ENCODE data around the gene FNDC11.
"Not testable (repeated sequence)": the region's sequence is repeated elsewhere in the genome, so short reads cannot be mapped to it uniquely, and the experiment has no call there.

Gene FNDC11

DNA sequence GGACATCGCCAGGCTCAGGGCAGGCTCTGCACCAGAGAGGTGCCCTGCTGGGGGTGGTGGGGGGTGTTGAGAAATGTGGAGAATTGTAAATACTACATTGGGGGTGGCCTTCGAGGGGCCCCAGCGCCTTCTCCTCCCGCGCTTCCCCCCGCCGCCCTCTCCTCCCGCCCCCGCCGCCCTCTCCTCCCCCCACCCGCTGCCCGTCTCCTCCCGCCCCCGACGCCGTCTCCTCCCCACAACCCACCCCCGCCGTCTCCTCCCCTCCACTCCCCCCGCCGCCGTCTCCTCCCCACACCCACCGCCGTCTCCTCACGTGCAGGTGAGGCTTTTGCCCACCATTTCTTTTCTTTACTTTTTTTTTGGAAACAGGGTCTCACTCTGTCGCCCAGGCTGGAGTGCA lies 4.9 kb upstream of the FNDC11 start:
- in situ Hi-C loops (cut with MboI; ENCODE audit: low pct_unique_long_range_greater_than_20kb, low sequenced_read_pairs), result no loop called here
- no peak for DNase-seq

DNA sequence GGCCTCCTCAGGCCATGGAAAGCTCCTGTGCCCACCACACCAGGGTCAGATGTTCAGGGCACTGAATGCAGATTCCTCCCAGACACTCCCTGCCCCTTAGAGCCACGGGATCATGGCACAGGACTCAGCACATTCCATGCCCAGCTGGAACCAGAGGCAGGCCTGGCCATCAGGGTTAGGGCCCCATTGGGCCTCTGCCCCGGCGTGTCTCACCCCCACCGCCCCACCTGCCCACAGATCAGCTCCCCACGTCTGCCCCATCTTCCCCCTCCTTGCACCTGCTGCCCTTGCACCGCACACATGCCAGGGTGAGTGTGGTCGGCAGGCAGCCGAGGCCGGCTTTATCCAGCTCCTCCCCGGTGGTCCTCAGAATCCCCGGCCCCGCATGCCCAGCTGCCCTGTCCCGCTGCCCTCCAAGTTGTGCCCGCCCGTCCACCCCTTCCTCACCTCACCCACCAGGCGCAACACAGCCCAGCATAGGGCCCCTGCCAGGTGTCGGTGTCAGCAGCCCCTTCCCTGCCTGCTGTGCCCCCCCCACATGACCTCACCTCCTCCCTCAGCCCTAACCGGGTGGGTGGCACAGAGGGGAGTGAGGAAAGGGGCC lies 4.2 kb upstream of the FNDC11 start:
- no peak for DNase-seq
- in situ Hi-C loops (cut with MboI; ENCODE audit: low pct_unique_long_range_greater_than_20kb, low sequenced_read_pairs), result no loop called here

DNA sequence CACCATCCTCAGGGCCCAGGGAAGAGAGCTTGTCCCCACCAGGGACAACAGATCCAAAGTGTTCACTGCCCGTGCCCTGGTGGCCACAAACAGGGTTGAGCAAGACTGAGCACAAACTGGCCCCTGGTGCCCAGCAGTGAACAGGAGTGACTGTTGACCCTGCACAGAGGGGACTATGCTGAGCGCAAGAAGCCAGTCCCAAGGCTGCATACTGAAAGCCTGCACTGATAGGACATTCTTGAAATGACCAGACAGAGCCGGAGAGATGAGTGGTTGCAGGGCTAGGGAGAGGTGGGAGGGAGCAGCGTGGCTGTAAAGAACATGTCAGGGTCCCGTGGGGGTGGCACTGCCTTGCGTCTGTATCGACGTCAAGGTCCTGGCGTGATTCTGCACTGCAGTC lies 2.9 kb upstream of the FNDC11 start:
- in situ Hi-C loops (cut with MboI; ENCODE audit: low pct_unique_long_range_greater_than_20kb, low sequenced_read_pairs), result no loop called here

DNA sequence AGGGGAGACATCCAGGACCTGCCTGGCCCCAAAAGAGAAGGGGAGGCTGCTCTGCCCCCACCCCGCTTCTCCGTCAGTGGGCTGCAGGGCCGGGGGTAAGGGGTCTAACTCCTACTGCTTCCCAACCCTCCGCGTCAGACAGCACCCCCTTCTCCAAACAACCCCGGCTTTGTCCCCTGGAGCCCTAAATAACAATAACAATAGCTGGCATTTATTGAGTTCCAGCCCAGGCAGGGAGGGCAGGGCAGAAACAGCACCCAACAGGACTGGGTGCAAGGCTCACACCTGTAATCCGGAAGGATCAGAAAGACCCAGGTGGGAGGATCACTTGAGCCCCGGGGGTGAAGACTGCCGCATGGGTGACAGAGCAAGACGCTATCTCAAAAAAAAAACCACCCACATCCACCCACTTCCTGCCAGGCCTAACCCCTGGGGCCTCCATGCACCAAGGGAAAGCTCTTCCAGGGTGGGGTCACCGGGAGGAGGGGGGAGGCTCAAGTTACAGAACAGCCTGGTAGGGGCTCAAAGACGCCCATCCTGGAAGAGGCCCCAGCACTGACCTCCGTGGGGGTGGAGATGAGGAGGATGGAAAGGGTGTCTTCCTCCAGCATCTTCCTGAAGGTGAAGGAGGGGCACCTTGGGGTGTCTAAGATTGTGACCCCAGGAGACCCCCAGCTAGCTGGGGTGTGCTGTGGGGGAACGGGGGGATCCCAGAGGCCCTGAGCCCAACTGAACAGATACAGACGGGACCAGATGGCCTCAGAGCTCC lies 1.3 kb upstream of the FNDC11 start:
- in situ Hi-C loops (cut with MboI; ENCODE audit: low pct_unique_long_range_greater_than_20kb, low sequenced_read_pairs), result no loop called here
- peak; percentile 65 for DNase-seq

More for the DNA sequence above, 2.9 kb upstream of the FNDC11 start:
- DNase-seq, result no peak

DNA sequence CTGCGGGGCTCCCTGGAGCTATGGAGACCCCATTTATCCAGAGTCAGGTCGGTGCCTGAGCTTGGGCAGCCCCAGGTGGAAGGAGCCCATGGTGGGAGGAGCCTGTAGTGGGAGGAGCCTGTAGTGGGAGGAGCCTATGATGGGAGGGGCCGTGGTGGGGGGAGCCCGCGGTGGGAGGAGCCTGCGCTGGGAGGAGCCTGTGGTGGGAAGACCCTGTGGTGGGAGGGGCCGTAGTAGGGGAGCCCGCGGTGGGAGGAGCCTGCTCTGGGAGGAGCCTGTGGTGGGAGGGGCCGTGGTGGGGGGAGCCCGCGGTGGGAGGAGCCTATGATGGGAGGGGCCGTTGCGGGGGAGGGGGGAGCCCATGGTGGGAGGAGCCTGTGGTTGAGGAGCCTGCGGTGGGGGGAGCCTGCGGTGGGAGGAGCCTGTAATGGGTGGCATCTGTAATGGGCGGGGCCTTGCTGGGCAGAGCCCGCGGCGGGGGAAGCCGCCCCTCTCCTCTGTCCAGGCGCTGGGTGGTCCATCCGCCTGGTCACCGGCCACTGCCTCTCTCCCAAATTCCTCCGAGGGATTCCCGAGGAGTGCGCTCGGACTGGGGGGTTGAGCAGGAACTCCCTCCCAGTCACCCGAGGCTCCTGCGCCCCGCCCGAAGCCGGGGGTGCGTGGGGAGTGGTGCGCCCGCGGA lies 567 bp upstream of the FNDC11 start:
- in situ Hi-C loops (cut with MboI; ENCODE audit: low pct_unique_long_range_greater_than_20kb, low sequenced_read_pairs), result no loop called here
- DNase-seq, result peak; percentile 70

DNA sequence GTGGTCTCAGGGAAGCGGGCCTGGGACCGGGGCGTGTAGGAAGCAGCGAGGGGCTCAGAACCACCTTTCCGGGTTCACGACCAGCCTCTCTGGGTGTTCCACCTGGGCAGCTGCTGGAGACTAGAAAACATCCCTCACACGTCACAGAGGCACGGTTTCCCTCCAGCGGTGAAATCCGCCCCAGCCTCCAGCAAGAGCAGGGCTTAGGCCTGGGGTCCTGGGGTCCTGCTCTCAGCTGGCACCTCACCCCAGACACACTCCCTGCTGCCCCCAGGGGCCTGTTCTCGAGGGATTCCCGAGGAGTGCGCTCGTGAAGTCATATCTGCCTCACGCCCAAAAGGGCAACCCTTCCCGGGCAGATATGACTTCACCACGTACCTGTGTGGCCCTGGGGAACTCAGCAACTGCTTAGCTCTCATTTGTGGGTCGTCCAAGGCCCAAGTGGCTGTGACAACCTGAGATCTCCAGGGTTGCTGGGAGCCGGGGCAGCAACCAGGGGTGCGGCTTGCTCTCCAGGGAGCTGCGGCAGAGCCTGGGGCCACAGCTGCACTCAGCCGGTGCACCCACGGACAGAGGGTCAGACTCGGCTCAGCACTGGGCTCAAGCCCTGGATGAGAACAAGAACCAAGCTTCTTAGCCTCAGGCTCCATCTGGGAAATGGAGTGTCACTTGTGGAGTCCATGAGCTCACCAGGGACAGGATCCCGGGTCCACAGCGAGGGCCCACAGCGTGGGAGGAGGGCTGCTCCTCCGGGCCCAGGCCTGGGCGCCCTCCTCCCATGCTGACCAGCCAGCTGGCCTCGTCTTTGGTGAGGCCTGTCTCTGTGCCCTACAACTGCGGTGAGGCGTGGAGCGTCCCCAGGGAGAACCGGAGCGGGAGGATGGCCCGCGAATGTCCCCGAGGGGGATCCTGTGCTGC lies 661 bp downstream of the FNDC11 start:
- DNase-seq, result no peak
- in situ Hi-C loops (cut with MboI; ENCODE audit: low pct_unique_long_range_greater_than_20kb, low sequenced_read_pairs), result no loop called here

DNA sequence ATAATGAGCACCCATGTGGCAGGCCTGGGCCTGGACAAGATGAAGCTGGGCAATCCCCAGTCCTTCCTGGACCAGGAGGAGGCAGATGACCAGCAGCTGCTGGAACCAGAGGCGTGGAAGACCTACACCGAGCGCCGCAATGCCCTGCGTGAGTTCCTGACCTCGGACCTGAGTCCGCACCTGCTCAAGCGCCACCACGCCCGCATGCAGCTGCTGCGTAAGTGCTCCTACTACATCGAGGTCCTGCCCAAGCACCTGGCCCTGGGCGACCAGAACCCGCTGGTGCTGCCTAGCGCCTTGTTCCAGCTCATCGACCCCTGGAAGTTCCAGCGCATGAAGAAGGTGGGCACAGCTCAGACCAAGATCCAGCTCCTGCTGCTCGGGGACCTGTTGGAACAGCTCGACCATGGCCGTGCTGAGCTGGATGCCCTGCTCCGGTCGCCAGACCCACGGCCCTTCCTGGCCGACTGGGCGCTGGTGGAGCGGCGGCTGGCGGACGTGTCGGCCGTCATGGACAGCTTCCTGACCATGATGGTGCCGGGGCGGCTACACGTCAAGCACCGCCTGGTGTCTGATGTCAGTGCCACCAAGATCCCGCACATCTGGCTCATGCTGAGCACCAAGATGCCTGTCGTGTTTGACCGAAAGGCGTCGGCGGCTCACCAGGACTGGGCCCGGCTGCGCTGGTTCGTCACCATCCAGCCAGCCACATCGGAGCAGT lies 1.9 kb downstream of the FNDC11 start:
- no peak for DNase-seq
- in situ Hi-C loops (cut with MboI; ENCODE audit: low pct_unique_long_range_greater_than_20kb, low sequenced_read_pairs), result no loop called here

DNA sequence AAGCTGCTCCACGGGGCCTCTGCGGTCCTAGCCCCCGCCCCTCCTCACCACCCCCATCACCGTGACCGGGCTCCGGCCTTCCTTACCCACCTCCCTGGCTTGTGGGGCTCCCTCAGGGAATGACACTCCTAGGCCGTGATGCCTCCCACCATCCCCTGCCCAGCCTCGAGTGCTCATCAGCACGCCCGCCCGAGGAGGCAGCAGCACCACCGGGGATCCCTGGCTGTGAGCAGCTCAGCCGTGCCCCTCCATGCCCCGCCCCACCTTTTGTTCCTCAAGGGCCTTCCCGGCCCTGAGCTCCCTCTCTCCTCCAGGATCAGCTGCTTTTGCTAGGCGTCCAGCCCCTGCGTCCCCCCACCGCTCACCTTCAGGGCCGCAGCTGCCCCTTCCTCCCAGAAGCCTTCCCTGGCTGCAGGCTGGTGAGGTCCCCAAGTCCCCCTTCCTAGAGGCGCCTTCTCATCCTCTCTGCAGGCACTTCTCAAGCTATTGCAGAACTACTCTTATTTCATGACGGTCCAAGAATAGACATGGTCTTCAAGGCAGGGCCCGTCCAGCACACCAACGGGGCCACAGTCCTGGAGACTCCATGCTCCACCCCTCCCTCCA lies 3.0 kb downstream of the FNDC11 start:
- in situ Hi-C loops (cut with MboI; ENCODE audit: low pct_unique_long_range_greater_than_20kb, low sequenced_read_pairs), result no loop called here
- DNase-seq, result no peak

DNA sequence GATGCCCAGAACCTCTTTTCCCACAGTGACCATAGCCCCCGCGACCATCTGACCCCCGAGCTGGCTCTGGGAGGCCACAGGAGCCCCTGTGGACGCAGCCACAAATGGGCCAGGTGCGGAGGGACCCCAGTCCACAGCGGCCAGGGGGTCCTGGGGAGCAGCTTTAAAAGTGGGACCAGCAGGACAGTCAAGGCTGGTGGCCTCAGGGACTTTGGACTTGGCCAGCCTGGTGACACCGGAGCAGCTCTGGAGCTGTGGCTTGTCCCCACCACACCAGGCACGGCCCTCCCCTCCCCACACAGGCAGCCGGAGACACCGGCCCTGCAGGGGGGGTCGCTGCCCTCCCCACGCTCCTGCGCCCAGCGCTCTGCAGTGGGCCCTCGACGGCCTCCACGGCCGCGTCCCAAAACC lies 3.5 kb downstream of the FNDC11 start:
- DNase-seq, result no peak
- in situ Hi-C loops (cut with MboI; ENCODE audit: low pct_unique_long_range_greater_than_20kb, low sequenced_read_pairs), result no loop called here

DNA sequence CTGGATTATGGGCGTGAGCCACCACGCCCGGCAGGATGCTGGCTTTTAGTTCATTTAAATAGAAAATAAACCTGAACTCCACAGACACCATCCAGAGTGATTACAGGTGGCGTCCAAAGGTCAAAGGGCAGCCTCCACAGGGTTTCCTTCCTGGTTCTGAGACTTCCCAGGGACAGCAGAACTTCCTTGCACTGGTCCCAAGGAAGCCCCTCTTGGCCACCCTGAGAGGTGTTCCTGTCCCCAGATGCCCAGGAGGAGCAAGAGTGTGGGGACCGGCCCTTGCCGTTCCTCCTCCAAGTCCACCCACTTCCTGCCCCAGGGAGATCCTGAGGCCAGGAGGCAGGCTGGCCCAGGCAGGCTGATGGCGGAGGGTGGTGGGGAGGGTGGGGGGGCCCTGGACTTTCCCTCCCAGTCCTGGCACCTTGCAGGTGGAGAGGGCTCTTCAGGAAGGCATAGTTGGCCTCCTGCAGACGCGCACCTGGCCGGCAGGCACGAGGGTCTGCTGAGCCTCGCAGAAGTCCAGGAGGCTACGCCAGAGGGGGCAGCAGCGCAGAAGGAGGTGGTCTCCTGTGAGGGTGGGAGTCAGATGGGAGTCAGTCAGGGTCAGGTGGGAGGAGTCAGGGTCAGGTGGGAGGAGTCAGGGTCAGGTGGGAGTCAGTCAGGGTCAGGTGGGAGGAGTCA lies 5.0 kb downstream of the FNDC11 start:
- in situ Hi-C loops (cut with MboI; ENCODE audit: low pct_unique_long_range_greater_than_20kb, low sequenced_read_pairs), result no loop called here
- DNase-seq, result no peak

DNA sequence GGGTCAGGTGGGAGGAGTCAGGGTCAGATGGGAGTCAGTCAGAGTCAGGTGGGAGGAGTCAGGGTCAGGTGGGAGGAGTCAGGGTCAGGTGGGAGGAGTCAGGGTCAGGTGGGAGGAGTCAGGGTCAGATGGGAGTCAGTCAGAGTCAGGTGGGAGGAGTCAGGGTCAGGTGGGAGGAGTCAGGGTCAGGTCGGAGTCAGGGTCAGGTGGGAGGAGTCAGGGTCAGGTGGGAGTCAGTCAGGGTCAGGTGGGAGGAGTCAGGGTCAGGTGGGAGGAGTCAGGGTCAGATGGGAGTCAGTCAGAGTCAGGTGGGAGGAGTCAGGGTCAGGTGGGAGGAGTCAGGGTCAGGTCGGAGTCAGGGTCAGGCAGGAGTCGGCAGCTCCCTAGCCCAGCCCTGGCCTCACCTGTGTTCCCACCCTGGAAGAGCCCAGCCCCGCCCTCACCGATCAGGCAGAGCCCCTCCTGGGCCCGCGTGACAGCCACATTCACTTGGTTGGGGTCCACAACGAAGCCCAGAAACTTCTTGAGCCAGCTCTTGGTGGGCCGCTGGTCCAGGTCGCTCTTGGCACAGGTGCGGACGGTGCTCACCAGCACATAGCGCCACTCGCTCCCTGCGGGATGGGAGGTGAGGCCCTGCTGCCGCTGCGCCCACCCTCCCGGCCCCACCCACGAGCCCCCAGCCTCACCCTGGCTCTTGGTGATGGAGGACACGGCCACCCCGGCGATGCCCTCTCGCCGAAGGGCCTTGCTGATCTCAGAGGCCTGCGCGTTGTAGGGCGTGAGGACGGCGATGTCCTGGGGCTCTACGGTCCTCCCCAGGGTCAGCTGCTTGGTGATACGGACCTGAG lies 5.8 kb downstream of the FNDC11 start:
- in situ Hi-C loops (cut with MboI; ENCODE audit: low pct_unique_long_range_greater_than_20kb, low sequenced_read_pairs); DNase-seq: not testable (repeated sequence)

DNA sequence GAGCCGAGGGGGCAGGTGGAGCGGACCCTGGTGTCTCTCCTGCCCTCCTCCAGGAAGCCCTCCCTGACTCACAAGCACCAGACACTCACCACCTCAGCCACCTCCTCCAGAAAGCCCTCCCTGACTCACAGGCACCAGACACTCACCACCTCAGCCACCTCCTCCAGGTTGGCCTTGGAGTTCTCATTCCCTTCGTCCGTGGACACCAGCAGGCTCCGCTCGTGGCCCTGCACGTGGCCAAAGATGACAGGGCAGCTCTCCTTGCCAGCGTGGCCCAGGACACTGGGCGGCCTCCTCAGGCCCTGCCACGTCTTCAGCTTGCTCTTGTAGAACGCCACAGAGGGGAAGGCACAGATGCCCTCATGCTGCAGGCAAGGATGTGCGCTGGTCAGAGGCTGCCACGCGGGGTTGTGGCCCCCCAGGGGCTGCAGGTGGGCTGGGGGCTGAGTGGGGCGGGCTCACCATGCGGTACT lies 6.4 kb downstream of the FNDC11 start:
- in situ Hi-C loops (cut with MboI; ENCODE audit: low pct_unique_long_range_greater_than_20kb, low sequenced_read_pairs), result no loop called here
- no peak for DNase-seq

DNA sequence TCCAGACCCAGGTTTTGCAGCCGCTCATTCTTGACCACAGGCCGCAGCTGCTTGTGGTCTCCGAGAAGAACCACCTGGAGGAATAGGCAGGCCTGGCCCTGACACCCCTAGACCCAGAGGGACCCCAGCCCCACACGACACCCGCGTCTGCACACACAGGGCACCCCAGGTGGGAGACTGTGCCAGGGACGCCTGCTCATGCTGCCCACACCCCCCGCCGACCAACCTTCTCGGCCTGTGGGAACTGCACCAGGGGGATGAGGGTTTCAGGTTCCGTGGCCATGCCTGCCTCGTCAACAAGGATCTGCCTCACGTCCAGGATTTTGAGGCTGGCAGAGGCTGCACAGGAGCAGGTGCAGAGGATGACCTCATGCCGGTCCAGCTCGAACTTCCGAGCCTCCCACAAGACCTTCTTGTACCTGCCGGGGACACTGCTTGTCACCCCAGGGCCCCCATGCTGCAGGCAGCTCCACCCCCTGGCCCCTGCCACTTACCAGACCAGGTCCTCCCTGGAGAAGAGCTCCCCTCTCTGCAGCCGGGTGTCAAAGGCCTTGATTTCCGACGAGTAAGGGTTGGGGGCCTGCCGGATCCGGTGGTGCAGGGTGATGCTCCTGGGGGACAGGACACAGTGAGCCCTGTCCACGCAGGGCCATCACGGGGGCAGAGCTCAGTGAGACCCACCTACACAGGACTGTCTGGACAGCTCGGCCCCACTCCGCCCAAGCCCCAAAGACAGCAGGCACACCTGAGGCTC lies 7.1 kb downstream of the FNDC11 start:
- in situ Hi-C loops (cut with MboI; ENCODE audit: low pct_unique_long_range_greater_than_20kb, low sequenced_read_pairs), result no loop called here
- no peak for DNase-seq

DNA sequence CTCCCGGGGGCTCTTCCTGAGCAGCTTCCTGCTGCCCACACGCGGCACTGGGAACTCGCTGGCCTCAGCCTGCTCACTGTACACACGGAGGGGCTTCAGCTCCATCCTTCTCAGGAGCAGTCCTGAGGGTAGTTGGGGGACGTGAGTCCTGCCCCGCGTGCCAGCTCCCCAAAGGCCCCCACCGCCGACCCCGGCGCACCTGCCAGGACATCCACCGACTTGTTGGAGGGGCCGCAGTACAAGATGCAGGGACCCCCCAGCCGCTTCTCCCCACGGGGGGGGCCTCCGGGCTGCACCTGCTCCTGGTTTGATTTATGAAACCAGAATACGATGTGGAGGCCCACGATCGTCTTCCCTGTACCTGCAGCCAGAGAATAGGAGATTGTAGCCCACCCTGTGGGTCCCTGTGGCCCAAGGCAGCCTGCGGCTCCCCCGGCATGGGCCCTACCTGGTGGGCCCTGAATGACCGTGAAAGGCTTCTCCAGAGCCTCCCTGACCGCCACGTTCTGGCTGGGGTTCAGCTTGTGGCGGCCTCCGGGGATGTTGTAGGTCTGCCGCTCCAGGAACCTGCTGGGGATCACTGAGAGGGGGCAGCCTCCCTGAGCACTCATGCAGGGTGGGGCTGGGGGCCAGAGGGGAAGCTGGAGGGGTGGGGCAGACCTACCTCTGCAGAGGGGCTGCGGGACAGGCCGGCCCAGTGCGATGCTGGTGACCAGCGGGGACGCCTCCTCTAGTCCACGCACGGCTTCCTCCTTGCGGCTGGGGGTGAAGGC lies 7.9 kb downstream of the FNDC11 start:
- DNase-seq, result no peak
- in situ Hi-C loops (cut with MboI; ENCODE audit: low pct_unique_long_range_greater_than_20kb, low sequenced_read_pairs), result no loop called here

DNA sequence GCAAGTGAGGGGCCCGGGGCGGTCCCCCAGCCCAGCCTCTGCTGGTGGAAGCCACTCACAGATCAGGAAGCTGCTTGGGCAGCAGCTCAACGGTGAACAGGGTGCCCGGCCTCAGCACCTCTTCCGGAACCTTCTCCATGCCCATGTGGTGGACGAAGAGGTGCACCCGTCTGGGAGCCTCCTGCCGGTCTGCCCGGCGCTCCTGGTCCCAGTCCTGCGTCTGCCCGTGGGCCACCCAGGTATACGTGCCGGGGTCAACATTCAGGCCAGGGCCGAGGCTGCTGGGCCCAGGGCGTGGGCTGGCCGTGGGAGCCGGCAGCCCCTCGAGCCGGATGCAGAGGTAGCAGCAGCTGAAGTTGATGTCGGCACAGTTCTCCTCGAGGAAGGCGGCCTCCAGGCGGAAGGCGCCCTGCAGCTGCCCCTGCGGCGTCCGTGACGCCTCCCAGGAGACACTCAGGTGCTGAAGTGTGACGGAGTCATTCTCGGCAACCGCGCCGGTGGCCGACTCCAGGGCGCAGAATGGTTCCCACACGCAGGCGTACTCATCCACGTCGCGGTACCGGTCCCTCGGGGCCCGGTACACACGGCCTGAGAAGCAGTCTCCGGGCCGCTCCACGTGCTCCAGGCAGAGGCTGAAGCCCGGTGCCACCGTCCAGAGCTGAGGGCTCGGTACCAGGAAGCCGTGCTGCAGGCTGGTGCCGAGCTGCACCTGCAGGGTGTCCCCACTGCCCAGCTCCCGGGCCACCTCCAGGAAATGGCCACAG lies 8.7 kb downstream of the FNDC11 start:
- no peak for DNase-seq
- in situ Hi-C loops (cut with MboI; ENCODE audit: low pct_unique_long_range_greater_than_20kb, low sequenced_read_pairs), result no loop called here

Data from KBM-7 (cell line).